LNCaP clone FGC (cell line): ENCODE results near the gene COLEC12.

Source experiments
- DNase-seq: peaks from one replicate; pipeline ENCODE4 v3.0.0-alpha.2; 2011; ENCODE audit warnings: low read depth
- H3K4me3 ChIP-seq: 2 replicates; pipeline ENCODE4 v1.5.1; 2011; ENCODE audit warnings: mild to moderate bottlenecking, low read depth, low read length, control low read depth
- CTCF ChIP-seq: IDR thresholded peaks from 2 replicates; pipeline ENCODE4 v1.5.1; 2012; ENCODE audit warnings: mild to moderate bottlenecking; ENCODE audit not compliant: control insufficient read depth, insufficient read depth; ENCODE audit errors: extremely low read depth

Gene COLEC12

DNA sequence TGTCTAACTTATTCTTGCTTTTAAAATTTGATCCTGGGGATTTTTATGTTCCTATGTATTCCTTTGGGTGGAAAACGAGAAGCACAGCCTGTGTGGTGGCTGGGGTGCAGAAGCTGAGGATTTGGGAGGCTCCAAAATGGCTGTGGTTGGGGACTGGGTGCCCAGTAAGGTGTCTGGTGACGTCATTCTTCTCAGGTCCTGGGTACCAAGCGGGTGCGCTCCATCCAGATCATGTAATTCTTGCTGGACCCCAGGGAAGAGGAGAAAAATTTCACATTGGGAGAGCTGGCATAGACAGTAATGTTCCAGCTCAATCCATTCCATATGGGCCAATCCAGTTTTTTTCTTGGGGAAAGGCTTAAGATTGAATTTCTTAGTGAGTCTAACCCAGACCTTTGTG, 171.6 kb downstream of the COLEC12 start:
- no peak for TF ChIP-seq CTCF
- DNase-seq, result no peak
- H3K4me3 ChIP-seq, result no peak overlapping the region

DNA sequence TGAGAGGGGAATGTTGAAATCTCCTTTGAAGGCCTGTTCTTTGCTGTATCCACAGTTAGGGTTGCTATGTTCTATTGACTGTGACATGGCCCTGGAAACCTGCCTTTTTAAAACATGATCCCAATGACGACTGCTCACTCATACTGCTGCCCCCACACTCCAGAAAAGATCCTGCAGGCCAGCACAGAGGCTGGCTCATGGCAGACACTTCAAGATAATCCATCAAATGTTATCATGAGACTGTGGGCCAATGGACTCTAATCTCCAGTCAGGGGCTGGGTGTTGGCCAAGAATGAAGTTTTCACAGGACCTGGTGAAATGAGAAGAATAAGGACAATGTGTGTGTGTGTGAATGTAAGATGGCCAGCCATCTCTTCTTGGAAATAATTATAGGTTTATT, 173.7 kb downstream of the COLEC12 start:
- no peak for DNase-seq
- no peak overlapping the region for H3K4me3 ChIP-seq
- no peak for TF ChIP-seq CTCF

DNA sequence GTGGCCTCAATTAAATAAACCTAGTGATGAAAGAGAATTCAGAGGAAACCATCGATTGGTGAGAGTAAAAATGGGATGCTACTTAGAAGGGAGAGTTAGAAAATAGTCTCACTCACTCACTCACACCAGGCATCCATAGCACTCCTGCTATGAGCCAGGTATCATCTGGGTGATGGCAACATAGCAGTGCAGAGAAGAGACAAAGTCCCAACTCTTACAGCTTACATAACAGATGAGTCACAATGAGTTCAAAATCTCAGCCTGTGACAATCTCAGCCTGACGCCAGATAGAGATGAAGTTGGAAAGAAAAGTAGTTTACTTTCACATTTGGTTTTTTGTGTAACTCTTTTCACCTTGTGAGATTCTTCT, 177.3 kb downstream of the COLEC12 start:
- no peak for DNase-seq
- no peak overlapping the region for H3K4me3 ChIP-seq
- TF ChIP-seq CTCF, result no peak

DNA sequence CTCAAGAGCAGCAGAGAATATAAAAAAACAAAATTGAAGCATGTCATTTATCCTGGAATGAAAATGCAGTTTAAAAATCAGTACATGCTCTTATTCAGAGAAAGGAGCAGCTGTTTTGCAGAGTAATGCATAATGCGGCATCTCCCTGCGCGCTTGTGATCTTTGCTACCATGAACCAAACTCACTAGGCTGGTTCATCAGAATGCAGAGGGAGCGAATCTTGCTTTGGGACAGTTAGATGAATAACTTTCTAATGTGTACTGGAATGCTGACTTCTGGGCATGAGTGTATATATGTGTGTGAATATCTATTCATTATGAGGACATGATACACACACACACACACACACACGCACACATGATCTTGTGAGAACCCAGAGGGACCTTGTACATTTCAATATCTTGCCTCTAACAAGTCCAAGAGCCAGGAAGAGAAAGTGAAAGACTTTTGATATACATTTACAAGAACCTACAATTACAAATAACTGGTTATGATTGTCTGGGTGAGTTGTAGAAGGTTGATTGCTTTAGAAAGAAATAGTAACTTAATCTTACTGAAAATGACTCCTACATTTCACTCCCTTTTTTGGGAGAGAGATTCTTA, 178.5 kb downstream of the COLEC12 start:
- TF ChIP-seq CTCF, result no peak
- DNase-seq, result no peak
- no peak overlapping the region for H3K4me3 ChIP-seq

DNA sequence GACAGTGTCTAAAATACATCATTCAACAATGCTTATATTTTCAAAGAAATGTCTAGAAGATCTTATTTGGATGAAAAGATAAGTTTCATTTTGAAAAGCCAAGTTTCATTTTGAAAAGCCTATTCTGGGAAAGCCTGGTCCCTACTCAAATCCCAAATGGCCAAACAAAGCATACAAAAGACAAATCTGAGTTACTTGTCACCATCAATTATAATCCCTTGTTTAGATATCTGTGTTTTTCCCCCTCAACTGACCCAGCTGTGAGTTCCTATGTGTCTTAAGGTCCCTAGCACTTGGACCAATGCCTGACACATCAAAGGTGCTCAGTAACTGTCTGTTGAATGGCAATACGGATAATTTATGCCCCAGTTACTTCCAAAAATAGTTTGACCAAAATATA, 180.3 kb downstream of the COLEC12 start:
- DNase-seq, result no peak
- TF ChIP-seq CTCF, result no peak

DNA sequence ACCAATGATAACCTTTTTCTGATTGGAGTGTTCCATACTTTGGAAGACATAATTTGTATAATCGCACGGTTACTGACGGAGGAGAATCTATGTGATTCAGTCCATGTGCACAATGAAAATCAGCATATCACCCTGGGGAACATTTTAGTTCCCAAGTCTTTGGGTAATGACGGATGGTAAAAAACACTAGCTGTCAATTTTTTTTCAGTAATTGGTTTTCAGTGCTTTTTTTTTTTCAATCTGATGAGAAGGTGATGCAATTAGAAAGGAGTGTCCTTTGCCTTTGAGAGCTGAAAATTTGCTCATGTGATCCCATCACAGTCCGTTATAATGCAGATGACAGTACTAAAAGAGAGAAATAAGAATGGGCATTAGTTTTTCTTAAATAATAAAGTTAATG, 180.8 kb downstream of the COLEC12 start:
- H3K4me3 ChIP-seq, result no peak overlapping the region
- no peak for TF ChIP-seq CTCF
- no peak for DNase-seq

More for the DNA sequence above, 180.3 kb downstream of the COLEC12 start:
- H3K4me3 ChIP-seq, result no peak overlapping the region

- TF ChIP-seq CTCF, result no peak
- no peak for DNase-seq
- no peak overlapping the region for H3K4me3 ChIP-seq
These were observed 181.7 kb downstream of the COLEC12 start for GRCh38 chr18:318791-319291.
